Uterus (tissue), 4 donors: ENCODE measurements around the gene TNFRSF11A. TPM values are rescaled to one million over a fixed set of nuclear protein-coding genes. Genes with fewer than 3 reads are reported as not detected.

Experiments used
- DNase-seq, 2 donors: peaks; one replicate each; pipeline ENCODE4 v3.0.0-alpha.2; 2019 to 2020
- H3K27ac ChIP-seq, 2 donors: fragments of 200-600 bp; sonication (generic); 1 replicate in 1 of 2; 2 replicates in 1 of 2; pipeline ENCODE4 v1.5.1; 2016 to 2018
- H3K27me3 ChIP-seq, 2 donors: fragments of 200-600 bp; sonication (generic); one replicate each; pipeline ENCODE4 v1.5.1; 2018 to 2019; ENCODE audit warnings: control low read depth in 1 of 2
- H3K36me3 ChIP-seq, 2 donors: fragments of 200-600 bp; sonication (generic); one replicate each; pipeline ENCODE4 v1.5.1; 2019; ENCODE audit warnings: control low read depth in 1 of 2
- H3K4me1 ChIP-seq, 2 donors: fragments of 200-600 bp; sonication (generic); one replicate each; pipeline ENCODE4 v1.5.1; 2018 to 2019; ENCODE audit warnings: control low read depth in 1 of 2
- H3K4me3 ChIP-seq, 2 donors: fragments of 200-600 bp; sonication (generic); 1 replicate in 1 of 2; 2 replicates in 1 of 2; pipeline ENCODE4 v1.5.1; 2018 to 2019; ENCODE audit warnings: mild to moderate bottlenecking in 1 of 2
- H3K9me3 ChIP-seq, 2 donors: fragments of 200-600 bp; sonication (generic); one replicate each; pipeline ENCODE4 v1.5.1; 2019; ENCODE audit warnings: control low read depth in 1 of 2
- CTCF ChIP-seq, 4 experiments: fragments of 200-600 bp in 2 of 4; fragments of 450-650 bp in 2 of 4; sonication (generic) in 2 of 4; IDR thresholded peaks; one replicate each; pipeline ENCODE4 v1.5.1; 2016 to 2019; ENCODE audit warnings: antibody characterized with exemption in 4 of 4, mild to moderate bottlenecking in 2 of 4, moderate library complexity in 1 of 4
- POLR2A ChIP-seq, 2 donors: fragments of 450-650 bp; IDR thresholded peaks; one replicate each; pipeline ENCODE4 v1.6.1; 2016; ENCODE audit warnings: antibody characterized with exemption in 2 of 2, mild to moderate bottlenecking in 1 of 2, moderate library complexity in 1 of 2
- intact Hi-C: fragments of 100-400 bp; cut with DNase I; formaldehyde crosslinking; loops from one replicate; pipeline ENCODE4 v1.15.1; 2023; ENCODE audit warnings: low total_unique reads
- total RNA-seq, 4 donors: library from RNA; depleted of rRNA in 3 of 4; stranded (reverse); fragments of >200 nt in 3 of 4; gene quantifications; one replicate each; pipeline versions ENCODE4 v1.1.0 to v1.2.4, GENCODE V29; 2014 to 2023
- donor health status: DM: yes; HTN: yes; CAD: no.

The TNFRSF11A gene
- total RNA-seq, 4 donors from 2014 or later = 0.26 to 7.4 (median 5.1) TPM

- intact Hi-C loops = no loop called here
- Histone ChIP-seq H3K4me3 (no peak overlapping the region), H3K36me3 (no peaks in the 10 kb centered on the region), H3K27me3 (no peaks in the 10 kb centered on the region), H3K4me1 (no peaks in the 10 kb centered on the region), H3K9me3 (no peaks in the 10 kb centered on the region), H3K27ac (no peak overlapping the region)
- no peak for TF ChIP-seq POLR2A (IDR thresholded peaks at IDR 0.05)
- no peak for TF ChIP-seq CTCF (IDR thresholded peaks at IDR 0.05)
- no peak for DNase-seq
Observed at GRCh38 chr18:62377131-62377807, 52.2 kb downstream of the TNFRSF11A start.

GRCh38 chr18:62379051-62379450 lies 53.9 kb downstream of the TNFRSF11A start:
- Histone ChIP-seq H3K4me3 (no peak overlapping the region), H3K9me3 (no peaks in the 10 kb centered on the region), H3K27ac (no peak overlapping the region), H3K27me3 (no peaks in the 10 kb centered on the region), H3K36me3 (no peaks in the 10 kb centered on the region), H3K4me1 (no peaks in the 10 kb centered on the region)
- intact Hi-C loops = no loop called here
- TF ChIP-seq CTCF (IDR thresholded peaks at IDR 0.05) (no peak), POLR2A (IDR thresholded peaks at IDR 0.05) (no peak)
- DNase-seq = no peak

GRCh38 chr18:62381373-62381772 lies 56.3 kb downstream of the TNFRSF11A start:
- H3K4me3 ChIP-seq = no peak overlapping the region
- intact Hi-C loops = no loop called here
- H3K9me3 ChIP-seq = no peaks in the 10 kb centered on the region
- no peaks in the 10 kb centered on the region for H3K36me3 ChIP-seq
- H3K27ac ChIP-seq = no peak overlapping the region
- DNase-seq = no peak
- TF ChIP-seq CTCF (IDR thresholded peaks at IDR 0.05) (no peak), POLR2A (IDR thresholded peaks at IDR 0.05) (no peak)
- H3K4me1 ChIP-seq = no peaks in the 10 kb centered on the region
- no peaks in the 10 kb centered on the region for H3K27me3 ChIP-seq

GRCh38 chr18:62384068-62384467 lies 59.0 kb downstream of the TNFRSF11A start:
- Histone ChIP-seq H3K27me3 (no peaks in the 10 kb centered on the region), H3K9me3 (no peaks in the 10 kb centered on the region), H3K4me1 (no peaks in the 10 kb centered on the region), H3K4me3 (no peak overlapping the region), H3K36me3 (no peaks in the 10 kb centered on the region), H3K27ac (no peak overlapping the region)
- TF ChIP-seq POLR2A (IDR thresholded peaks at IDR 0.05) = no peak
- no peak for TF ChIP-seq CTCF (IDR thresholded peaks at IDR 0.05)
- intact Hi-C loops = no loop called here
- DNase-seq = no peak

- no peaks in the 10 kb centered on the region for H3K4me1 ChIP-seq
- H3K4me3 ChIP-seq = no peak overlapping the region
- intact Hi-C loops = no loop called here
- no peak overlapping the region for H3K27ac ChIP-seq
- no peaks in the 10 kb centered on the region for H3K27me3 ChIP-seq
- no peaks in the 10 kb centered on the region for H3K36me3 ChIP-seq
- no peaks in the 10 kb centered on the region for H3K9me3 ChIP-seq
- no peak for DNase-seq
- no peak for TF ChIP-seq CTCF (IDR thresholded peaks at IDR 0.05)
- TF ChIP-seq POLR2A (IDR thresholded peaks at IDR 0.05) = no peak
Observed at GRCh38 chr18:62384610-62385097, 59.5 kb downstream of the TNFRSF11A start.
